CD14-positive monocyte (primary cell): ENCODE results near the gene OR5B12. TPM values are rescaled to one million over a fixed set of nuclear protein-coding genes. Genes with fewer than 3 reads are reported as not detected.

Experiments
- DNase-seq, 3 donors: peaks; one replicate each; pipeline ENCODE4 v3.0.0-alpha.2; 2011 to 2022
- H2AFZ ChIP-seq: 2 replicates; pipeline ENCODE4 v1.6.0; 2012; ENCODE audit warnings: mild to moderate bottlenecking, low read depth, low read length, inconsistent platforms; ENCODE audit not compliant: insufficient read depth, poor library complexity, severe bottlenecking
- H3K27ac ChIP-seq, 2 donors: 1 replicate in 1 of 2; 2 replicates in 1 of 2; pipeline ENCODE4 v1.5.1; 2012 to 2013; ENCODE audit warnings: low read length in 2 of 2, control low read depth in 1 of 2, inconsistent platforms in 1 of 2, low read depth in 1 of 2, mild to moderate bottlenecking in 1 of 2
- H3K27me3 ChIP-seq, 2 donors: one replicate each; pipeline versions ENCODE4 v1.6.0 to v1.6.1; 2011 to 2013; ENCODE audit warnings: low read length in 2 of 2; ENCODE audit not compliant: control insufficient read depth in 2 of 2, insufficient read depth in 2 of 2
- H3K36me3 ChIP-seq, 2 donors: replicated peaks in 1 of 2; 1 replicate in 1 of 2; 2 replicates in 1 of 2; pipeline versions ENCODE4 v1.5.1 to v1.6.1; 2012 to 2013; ENCODE audit warnings: low read length in 2 of 2, control low read depth in 1 of 2, inconsistent platforms in 1 of 2, mild to moderate bottlenecking in 1 of 2; ENCODE audit not compliant: insufficient read depth in 2 of 2, control insufficient read depth in 1 of 2
- H3K4me1 ChIP-seq, 2 donors: 1 replicate in 1 of 2; 2 replicates in 1 of 2; pipeline versions ENCODE4 v1.5.1 to v1.6.1; 2012 to 2013; ENCODE audit warnings: low read length in 2 of 2, control low read depth in 1 of 2, inconsistent platforms in 1 of 2, mild to moderate bottlenecking in 1 of 2, moderate library complexity in 1 of 2; ENCODE audit not compliant: insufficient read depth in 2 of 2, control insufficient read depth in 1 of 2
- H3K4me2 ChIP-seq: replicated peaks from 2 replicates; pipeline ENCODE3; 2012; ENCODE audit warnings: low read length, moderate library complexity, mild to moderate bottlenecking; ENCODE audit not compliant: poor library complexity, severe bottlenecking; ENCODE audit errors: extremely low read depth
- H3K4me3 ChIP-seq, 3 experiments: fragments of 200-600 bp in 1 of 3; sonication (generic) in 1 of 3; replicated peaks in 1 of 3; 1 replicate in 2 of 3; 2 replicates in 1 of 3; pipeline ENCODE4 v1.5.1; 2011 to 2013; ENCODE audit warnings: low read length in 3 of 3, mild to moderate bottlenecking in 3 of 3, control low read depth in 2 of 3, low read depth in 2 of 3, inconsistent platforms in 1 of 3, moderate library complexity in 1 of 3
- H3K79me2 ChIP-seq: 2 replicates; pipeline ENCODE4 v1.6.0; 2012; ENCODE audit warnings: mild to moderate bottlenecking, control low read depth, inconsistent platforms, low read length, moderate library complexity; ENCODE audit not compliant: insufficient read depth
- H3K9ac ChIP-seq: 2 replicates; pipeline ENCODE4 v1.6.0; 2017; ENCODE audit warnings: low read length, mild to moderate bottlenecking; ENCODE audit not compliant: insufficient read depth, poor library complexity, severe bottlenecking
- H3K9me3 ChIP-seq, 2 donors: replicated peaks in 1 of 2; 1 replicate in 1 of 2; 2 replicates in 1 of 2; pipeline versions ENCODE4 v1.5.1 to v1.6.1; 2012 to 2013; ENCODE audit warnings: low read length in 2 of 2, control low read depth in 1 of 2; ENCODE audit not compliant: control insufficient read depth in 1 of 2, insufficient read depth in 1 of 2
- H4K20me1 ChIP-seq: 2 replicates; pipeline ENCODE4 v1.6.0; 2012; ENCODE audit warnings: mild to moderate bottlenecking, low read length, control low read depth, moderate library complexity; ENCODE audit not compliant: insufficient read depth
- H3K27ac Mint-ChIP-seq, 7 donors: one replicate each; pipeline ENCODE4 v1.8.0; 2020; ENCODE audit warnings: mild to moderate bottlenecking in 7 of 7, mixed read lengths in 7 of 7, moderate library complexity in 6 of 7, inconsistent platforms in 2 of 7
- H3K27me3 Mint-ChIP-seq, 3 donors: one replicate each; pipeline ENCODE4 v1.8.0; 2021 to 2022; ENCODE audit warnings: low read depth in 3 of 3, mild to moderate bottlenecking in 3 of 3, mixed read lengths in 3 of 3, moderate library complexity in 3 of 3, inconsistent platforms in 1 of 3
- H3K36me3 Mint-ChIP-seq, 2 donors: one replicate each; pipeline ENCODE4 v1.8.0; 2020; ENCODE audit warnings: mixed read lengths in 2 of 2, inconsistent platforms in 1 of 2, mild to moderate bottlenecking in 1 of 2
- H3K4me1 Mint-ChIP-seq: one replicate; pipeline ENCODE4 v1.8.0; 2020; ENCODE audit warnings: mild to moderate bottlenecking, mixed read lengths
- H3K4me3 Mint-ChIP-seq, 2 donors: one replicate each; pipeline ENCODE4 v1.8.0; 2020; ENCODE audit warnings: mild to moderate bottlenecking in 2 of 2, mixed read lengths in 2 of 2, moderate library complexity in 1 of 2
- H3K9me3 Mint-ChIP-seq, 7 donors: one replicate each; pipeline ENCODE4 v1.8.0; 2020 to 2022; ENCODE audit warnings: mixed read lengths in 7 of 7, mild to moderate bottlenecking in 6 of 7, moderate library complexity in 6 of 7, inconsistent platforms in 2 of 7
- WGBS: methylation state at CpG from one replicate; pipeline ENCODE4 v1.1.5; 2013; ENCODE audit warnings: missing lambda C conversion rate; ENCODE audit not compliant: insufficient coverage; 5-methylcytosine and 5-hydroxymethylcytosine counted together
- intact Hi-C, 2 donors: fragments of 100-400 bp; cut with micrococcal nuclease; formaldehyde crosslinking; loops; one replicate each; pipeline versions ENCODE4 v1.15.0 to v1.15.1; 2023
- polyA plus RNA-seq, 3 donors: library from polyadenylated mRNA; depleted of rRNA in 1 of 3; unstranded in 2 of 3; stranded (reverse) in 1 of 3; fragments of 300-500 nt in 2 of 3; fragments of >200 nt in 1 of 3; fragmentation: Illumina TruSeq in 2 of 3; gene quantifications; 1 replicate in 2 of 3; 2 replicates in 1 of 3; pipeline ENCODE4 v1.2.3, GENCODE V29; 2012 to 2021
- TF ChIP-seq, protein P1 (sequence below): fragments of 200-600 bp; IDR thresholded peaks from one replicate; pipeline ENCODE4 v1.8.0; 2022; ENCODE audit warnings: antibody characterized with exemption, mild to moderate bottlenecking

Gene OR5B12
- polyA plus RNA-seq, 3 donors, result not detected

DNA sequence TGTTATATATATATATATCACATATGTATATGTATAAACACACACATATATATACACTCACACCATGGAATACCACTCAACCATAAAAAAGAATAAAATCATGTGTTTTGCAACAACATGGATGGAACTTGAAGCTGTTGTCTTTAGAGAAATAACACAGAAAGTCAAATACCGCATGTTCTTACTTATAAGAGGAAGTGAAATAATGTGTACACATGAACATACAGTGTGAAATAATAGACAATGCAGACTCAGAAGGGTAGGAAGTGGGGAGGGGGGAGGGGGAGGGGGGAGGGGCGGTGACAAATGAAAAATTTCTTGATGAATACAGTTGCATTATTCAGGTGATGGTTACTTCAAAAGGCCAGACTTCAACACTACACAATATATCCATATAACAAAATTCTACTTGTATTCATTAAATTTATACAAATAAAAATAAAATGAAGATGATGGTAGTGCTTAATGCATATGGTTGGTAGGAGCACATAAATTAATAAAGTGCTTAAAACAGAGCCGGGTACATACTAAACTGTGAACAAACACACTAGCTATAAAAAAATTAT is 8.3 kb downstream of the OR5B12 start:
- Mint-ChIP-seq H3K27ac (no peak overlapping the region), H3K4me3 (no peak overlapping the region), H3K27me3 (peaks cover 1 to 4% (median 2%) of the 10 kb centered on the region in 3 donors), H3K9me3 (peaks cover 0 to 4% (median 2%) of the 10 kb centered on the region in 7 donors), H3K36me3 (no peaks in the 10 kb centered on the region), H3K4me1 (no peaks in the 10 kb centered on the region)
- TF ChIP-seq, protein P1, sequence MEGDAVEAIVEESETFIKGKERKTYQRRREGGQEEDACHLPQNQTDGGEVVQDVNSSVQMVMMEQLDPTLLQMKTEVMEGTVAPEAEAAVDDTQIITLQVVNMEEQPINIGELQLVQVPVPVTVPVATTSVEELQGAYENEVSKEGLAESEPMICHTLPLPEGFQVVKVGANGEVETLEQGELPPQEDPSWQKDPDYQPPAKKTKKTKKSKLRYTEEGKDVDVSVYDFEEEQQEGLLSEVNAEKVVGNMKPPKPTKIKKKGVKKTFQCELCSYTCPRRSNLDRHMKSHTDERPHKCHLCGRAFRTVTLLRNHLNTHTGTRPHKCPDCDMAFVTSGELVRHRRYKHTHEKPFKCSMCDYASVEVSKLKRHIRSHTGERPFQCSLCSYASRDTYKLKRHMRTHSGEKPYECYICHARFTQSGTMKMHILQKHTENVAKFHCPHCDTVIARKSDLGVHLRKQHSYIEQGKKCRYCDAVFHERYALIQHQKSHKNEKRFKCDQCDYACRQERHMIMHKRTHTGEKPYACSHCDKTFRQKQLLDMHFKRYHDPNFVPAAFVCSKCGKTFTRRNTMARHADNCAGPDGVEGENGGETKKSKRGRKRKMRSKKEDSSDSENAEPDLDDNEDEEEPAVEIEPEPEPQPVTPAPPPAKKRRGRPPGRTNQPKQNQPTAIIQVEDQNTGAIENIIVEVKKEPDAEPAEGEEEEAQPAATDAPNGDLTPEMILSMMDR, result no peak
- no peaks in the 10 kb centered on the region for H3K9me3 ChIP-seq
- no peak overlapping the region for H2AFZ ChIP-seq
- H3K4me1 ChIP-seq, result no peaks in the 10 kb centered on the region
- no peak overlapping the region for H3K9ac ChIP-seq
- intact Hi-C loops, result no loop called here
- H3K79me2 ChIP-seq, result no peaks in the 10 kb centered on the region
- H3K4me3 ChIP-seq, result no peak overlapping the region
- no CpG with 5 or more reads among the region's 3 CpGs for WGBS
- H4K20me1 ChIP-seq, result no peaks in the 10 kb centered on the region
- no peak overlapping the region for H3K27ac ChIP-seq
- H3K36me3 ChIP-seq, result no peaks in the 10 kb centered on the region
- H3K4me2 ChIP-seq, result no peak overlapping the region
- DNase-seq, result no peak
- H3K27me3 ChIP-seq, result no peaks in the 10 kb centered on the region

DNA sequence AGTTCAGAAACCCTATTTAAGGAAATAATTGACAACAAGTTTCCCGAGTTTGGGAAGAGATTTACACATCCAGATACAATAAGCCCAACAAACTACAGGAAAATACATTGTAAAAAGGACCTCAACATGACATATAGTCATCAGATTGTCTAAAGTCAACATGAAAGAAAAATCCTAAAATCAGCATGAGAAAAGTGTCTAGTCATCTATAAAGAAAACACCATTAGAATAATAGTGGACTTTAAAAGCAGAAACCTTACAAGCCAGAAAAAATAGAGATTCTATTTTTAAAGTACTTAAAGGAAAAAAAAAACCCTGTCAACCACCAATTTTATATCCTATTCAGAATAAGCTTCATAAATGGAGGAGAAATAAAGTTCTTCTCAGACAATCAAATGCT is 12.8 kb downstream of the OR5B12 start:
- no peak overlapping the region for H3K4me2 ChIP-seq
- H3K4me1 ChIP-seq, result no peaks in the 10 kb centered on the region
- intact Hi-C loops, result no loop called here
- Mint-ChIP-seq H3K36me3 (no peaks in the 10 kb centered on the region), H3K27me3 (peaks cover 0 to 5% (median 1%) of the 10 kb centered on the region in 3 donors), H3K4me3 (no peak overlapping the region), H3K9me3 (peaks cover 0 to 5% (median 3%) of the 10 kb centered on the region in 7 donors), H3K27ac (no peak overlapping the region), H3K4me1 (no peaks in the 10 kb centered on the region)
- no peaks in the 10 kb centered on the region for H3K79me2 ChIP-seq
- WGBS, result no CpG with 5 or more reads among the region's 1 CpG
- H4K20me1 ChIP-seq, result no peaks in the 10 kb centered on the region
- no peak overlapping the region for H2AFZ ChIP-seq
- DNase-seq, result no peak
- no peaks in the 10 kb centered on the region for H3K9me3 ChIP-seq
- H3K36me3 ChIP-seq, result no peaks in the 10 kb centered on the region
- H3K27ac ChIP-seq, result no peak overlapping the region
- TF ChIP-seq, protein P1, result no peak
- no peak overlapping the region for H3K9ac ChIP-seq
- no peak overlapping the region for H3K4me3 ChIP-seq
- H3K27me3 ChIP-seq, result no peaks in the 10 kb centered on the region
